HEK293 (cell line): ENCODE measurements around the gene CCDC142.

Source experiments
- EGR2 ChIP-seq: fragments of 450-650 bp; formaldehyde crosslinking; IDR thresholded peaks from 2 replicates; pipeline ENCODE4 v1.5.1; 2016; ENCODE audit warnings: low read depth, missing biosample characterization, missing genetic modification characterization
- KLF7 ChIP-seq: fragments of 450-650 bp; formaldehyde crosslinking; IDR thresholded peaks from 2 replicates; pipeline ENCODE4 v1.5.1; 2016; ENCODE audit warnings: missing biosample characterization, missing genetic modification characterization, borderline replicate concordance
- MEIS1 ChIP-seq: sonication (generic); formaldehyde crosslinking; IDR thresholded peaks from 2 replicates; pipeline ENCODE4 v1.8.1; 2022; ENCODE audit warnings: missing genetic modification reagents, mild to moderate bottlenecking, borderline replicate concordance
- OVOL3 ChIP-seq: fragments of 450-650 bp; formaldehyde crosslinking; IDR thresholded peaks from 2 replicates; pipeline ENCODE4 v1.5.1; 2016; ENCODE audit warnings: missing biosample characterization, missing genetic modification characterization
- WT1 ChIP-seq: fragments of 450-650 bp; formaldehyde crosslinking; IDR thresholded peaks from 2 replicates; pipeline ENCODE4 v1.5.1; 2016; ENCODE audit warnings: missing biosample characterization, missing genetic modification characterization
- ZNF10 ChIP-seq: fragments of 450-650 bp; formaldehyde crosslinking; IDR thresholded peaks from 2 replicates; pipeline ENCODE4 v1.5.1; 2017; ENCODE audit warnings: missing biosample characterization, missing genetic modification characterization
- ZNF16 ChIP-seq: fragments of 450-650 bp; formaldehyde crosslinking; IDR thresholded peaks from 2 replicates; pipeline ENCODE4 v1.5.1; 2016; ENCODE audit warnings: low read depth, missing biosample characterization, missing genetic modification characterization
- ZNF184 ChIP-seq: fragments of 450-650 bp; IDR thresholded peaks from 2 replicates; pipeline ENCODE4 v1.5.1; 2018; ENCODE audit warnings: missing biosample characterization, mild to moderate bottlenecking, missing genetic modification characterization
- ZNF24 ChIP-seq: fragments of 450-650 bp; formaldehyde crosslinking; IDR thresholded peaks from 2 replicates; pipeline ENCODE4 v1.5.1; 2016; ENCODE audit warnings: missing biosample characterization, missing genetic modification characterization
- ZNF248 ChIP-seq: fragments of 450-650 bp; formaldehyde crosslinking; IDR thresholded peaks from 2 replicates; pipeline ENCODE4 v1.5.1; 2017; ENCODE audit warnings: missing biosample characterization, missing genetic modification characterization
- ZNF350 ChIP-seq: fragments of 450-650 bp; formaldehyde crosslinking; IDR thresholded peaks from 2 replicates; pipeline ENCODE4 v1.5.0; 2017; ENCODE audit warnings: missing biosample characterization, mild to moderate bottlenecking, missing genetic modification characterization
- ZNF354C ChIP-seq: fragments of 450-650 bp; formaldehyde crosslinking; IDR thresholded peaks from 2 replicates; pipeline ENCODE4 v1.5.1; 2016; ENCODE audit warnings: missing biosample characterization, missing genetic modification characterization, low read depth, borderline replicate concordance
- ZNF366 ChIP-seq: fragments of 450-650 bp; formaldehyde crosslinking; conservative IDR thresholded peaks from 2 replicates; pipeline ENCODE4 v1.5.1; 2016; ENCODE audit warnings: missing biosample characterization, missing genetic modification characterization
- ZNF426 ChIP-seq: fragments of 450-650 bp; formaldehyde crosslinking; IDR thresholded peaks from 2 replicates; pipeline ENCODE4 v1.5.1; 2017; ENCODE audit warnings: missing biosample characterization, missing genetic modification characterization, mild to moderate bottlenecking, inconsistent platforms, moderate library complexity
- ZNF510 ChIP-seq: fragments of 450-650 bp; formaldehyde crosslinking; IDR thresholded peaks from 2 replicates; pipeline ENCODE4 v1.5.1; 2018; ENCODE audit warnings: mild to moderate bottlenecking, missing genetic modification characterization, missing biosample characterization; ENCODE audit not compliant: insufficient replicate concordance
- ZNF610 ChIP-seq: fragments of 450-650 bp; formaldehyde crosslinking; IDR thresholded peaks from 2 replicates; pipeline ENCODE4 v1.5.1; 2016; ENCODE audit warnings: missing biosample characterization, missing genetic modification characterization, borderline replicate concordance
- ZNF670 ChIP-seq: fragments of 450-650 bp; formaldehyde crosslinking; IDR thresholded peaks from 2 replicates; pipeline ENCODE4 v1.5.1; 2016; ENCODE audit warnings: missing biosample characterization, missing genetic modification characterization, low read depth
- ZSCAN16 ChIP-seq: fragments of 450-650 bp; formaldehyde crosslinking; IDR thresholded peaks from 2 replicates; pipeline ENCODE4 v1.5.1; 2016; ENCODE audit warnings: missing biosample characterization, missing genetic modification characterization
- TF ChIP-seq, protein P1 (sequence below): fragments of 450-650 bp; formaldehyde crosslinking; IDR thresholded peaks from 2 replicates; pipeline ENCODE4 v1.5.1; 2016; ENCODE audit warnings: missing biosample characterization, missing genetic modification characterization, low read depth
- TF ChIP-seq, protein P2 (sequence below): sonication (generic); formaldehyde crosslinking; IDR thresholded peaks from 2 replicates; pipeline ENCODE4 v1.8.1; 2022; ENCODE audit warnings: mild to moderate bottlenecking, moderate library complexity, missing genetic modification reagents
- TF ChIP-seq, protein P3 (sequence below): fragments of 450-650 bp; formaldehyde crosslinking; IDR thresholded peaks from 2 replicates; pipeline ENCODE4 v1.5.1; 2017; ENCODE audit warnings: missing biosample characterization, missing genetic modification characterization
- TF ChIP-seq, protein P4 (sequence below): fragments of 450-650 bp; formaldehyde crosslinking; IDR thresholded peaks from 2 replicates; pipeline ENCODE4 v1.5.1; 2017; ENCODE audit warnings: missing biosample characterization, missing genetic modification characterization
- TF ChIP-seq, protein P5 (sequence below): fragments of 450-650 bp; formaldehyde crosslinking; IDR thresholded peaks from 2 replicates; pipeline ENCODE4 v1.5.1; 2017; ENCODE audit warnings: missing biosample characterization, missing genetic modification characterization
- TF ChIP-seq, protein P6 (sequence below): fragments of 450-650 bp; formaldehyde crosslinking; IDR thresholded peaks from 2 replicates; pipeline ENCODE4 v1.5.1; 2016; ENCODE audit warnings: missing biosample characterization, missing genetic modification characterization
- TF ChIP-seq, protein P7 (sequence below): IDR thresholded peaks from 2 replicates; pipeline ENCODE4 v1.6.1; 2011; ENCODE audit warnings: mild to moderate bottlenecking, low read depth, low read length, borderline replicate concordance
- TF ChIP-seq, protein P8 (sequence below): fragments of 450-650 bp; formaldehyde crosslinking; IDR thresholded peaks from 2 replicates; pipeline ENCODE4 v1.5.1; 2016; ENCODE audit warnings: missing biosample characterization, missing genetic modification characterization, borderline replicate concordance

The CCDC142 gene

DNA sequence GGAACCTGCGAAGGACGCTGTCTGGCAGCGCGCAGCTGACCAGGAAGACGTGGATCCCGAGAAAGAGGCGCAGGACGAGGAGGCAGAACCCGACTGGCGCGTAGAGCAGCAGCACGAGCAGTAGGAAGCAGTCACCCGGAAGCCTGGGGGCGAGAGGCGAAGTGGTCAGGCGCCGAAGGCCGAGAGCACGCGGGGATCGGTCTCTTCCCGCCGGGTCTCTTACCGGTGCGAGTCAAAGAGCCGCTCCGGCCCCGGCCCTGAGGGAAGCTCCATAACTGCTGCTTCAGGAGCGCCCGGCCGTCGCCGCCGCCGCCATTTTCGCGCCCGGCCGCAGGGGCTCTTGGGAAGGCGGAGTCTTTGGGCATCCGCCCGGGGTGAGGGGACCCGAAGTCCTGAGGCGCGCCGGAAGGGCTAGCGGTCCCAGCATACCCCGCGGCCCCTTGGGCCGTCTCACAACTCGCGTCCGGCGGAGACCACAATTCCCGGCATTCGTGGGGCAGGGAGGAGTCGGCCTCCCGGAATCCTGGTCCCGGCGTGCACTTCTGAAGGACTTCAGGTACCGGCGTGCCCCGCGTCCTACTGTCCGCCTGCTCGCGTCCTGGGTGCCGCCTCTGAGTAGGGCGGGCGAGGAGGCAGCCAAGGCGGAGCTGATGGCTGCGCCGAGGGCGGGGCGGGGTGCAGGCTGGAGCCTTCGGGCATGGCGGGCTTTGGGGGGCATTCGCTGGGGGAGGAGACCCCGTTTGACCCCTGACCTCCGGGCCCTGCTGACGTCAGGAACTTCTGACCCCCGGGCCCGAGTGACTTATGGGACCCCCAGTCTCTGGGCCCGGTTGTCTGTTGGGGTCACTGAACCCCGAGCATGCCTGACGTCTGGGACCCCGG lies 46.8 kb upstream of the CCDC142 start, which contains the start of the genes AUP1 and HTRA2 (continued):
- TF ChIP-seq, protein P1, sequence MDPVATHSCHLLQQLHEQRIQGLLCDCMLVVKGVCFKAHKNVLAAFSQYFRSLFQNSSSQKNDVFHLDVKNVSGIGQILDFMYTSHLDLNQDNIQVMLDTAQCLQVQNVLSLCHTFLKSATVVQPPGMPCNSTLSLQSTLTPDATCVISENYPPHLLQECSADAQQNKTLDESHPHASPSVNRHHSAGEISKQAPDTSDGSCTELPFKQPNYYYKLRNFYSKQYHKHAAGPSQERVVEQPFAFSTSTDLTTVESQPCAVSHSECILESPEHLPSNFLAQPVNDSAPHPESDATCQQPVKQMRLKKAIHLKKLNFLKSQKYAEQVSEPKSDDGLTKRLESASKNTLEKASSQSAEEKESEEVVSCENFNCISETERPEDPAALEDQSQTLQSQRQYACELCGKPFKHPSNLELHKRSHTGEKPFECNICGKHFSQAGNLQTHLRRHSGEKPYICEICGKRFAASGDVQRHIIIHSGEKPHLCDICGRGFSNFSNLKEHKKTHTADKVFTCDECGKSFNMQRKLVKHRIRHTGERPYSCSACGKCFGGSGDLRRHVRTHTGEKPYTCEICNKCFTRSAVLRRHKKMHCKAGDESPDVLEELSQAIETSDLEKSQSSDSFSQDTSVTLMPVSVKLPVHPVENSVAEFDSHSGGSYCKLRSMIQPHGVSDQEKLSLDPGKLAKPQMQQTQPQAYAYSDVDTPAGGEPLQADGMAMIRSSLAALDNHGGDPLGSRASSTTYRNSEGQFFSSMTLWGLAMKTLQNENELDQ (tag by site-specific recombination), result no peak
- no peak for TF ChIP-seq ZNF24
- no peak for TF ChIP-seq ZNF10
- TF ChIP-seq KLF7 (tag by site-specific recombination), result peak; percentile 8; the same call in 1 of the 2 replicates
- TF ChIP-seq ZNF16 (tag by site-specific recombination), result no peak
- TF ChIP-seq EGR2 (tag by site-specific recombination), result no peak
- TF ChIP-seq, protein P2, sequence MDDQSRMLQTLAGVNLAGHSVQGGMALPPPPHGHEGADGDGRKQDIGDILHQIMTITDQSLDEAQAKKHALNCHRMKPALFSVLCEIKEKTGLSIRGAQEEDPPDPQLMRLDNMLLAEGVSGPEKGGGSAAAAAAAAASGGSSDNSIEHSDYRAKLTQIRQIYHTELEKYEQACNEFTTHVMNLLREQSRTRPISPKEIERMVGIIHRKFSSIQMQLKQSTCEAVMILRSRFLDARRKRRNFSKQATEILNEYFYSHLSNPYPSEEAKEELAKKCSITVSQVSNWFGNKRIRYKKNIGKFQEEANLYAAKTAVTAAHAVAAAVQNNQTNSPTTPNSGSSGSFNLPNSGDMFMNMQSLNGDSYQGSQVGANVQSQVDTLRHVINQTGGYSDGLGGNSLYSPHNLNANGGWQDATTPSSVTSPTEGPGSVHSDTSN (CRISPR knock-in tag), result no peak
- TF ChIP-seq ZNF366 (tag by site-specific recombination), result no peak
- TF ChIP-seq OVOL3, result peak; percentile 77; the same call in 1 of the 2 replicates
- TF ChIP-seq, protein P3, sequence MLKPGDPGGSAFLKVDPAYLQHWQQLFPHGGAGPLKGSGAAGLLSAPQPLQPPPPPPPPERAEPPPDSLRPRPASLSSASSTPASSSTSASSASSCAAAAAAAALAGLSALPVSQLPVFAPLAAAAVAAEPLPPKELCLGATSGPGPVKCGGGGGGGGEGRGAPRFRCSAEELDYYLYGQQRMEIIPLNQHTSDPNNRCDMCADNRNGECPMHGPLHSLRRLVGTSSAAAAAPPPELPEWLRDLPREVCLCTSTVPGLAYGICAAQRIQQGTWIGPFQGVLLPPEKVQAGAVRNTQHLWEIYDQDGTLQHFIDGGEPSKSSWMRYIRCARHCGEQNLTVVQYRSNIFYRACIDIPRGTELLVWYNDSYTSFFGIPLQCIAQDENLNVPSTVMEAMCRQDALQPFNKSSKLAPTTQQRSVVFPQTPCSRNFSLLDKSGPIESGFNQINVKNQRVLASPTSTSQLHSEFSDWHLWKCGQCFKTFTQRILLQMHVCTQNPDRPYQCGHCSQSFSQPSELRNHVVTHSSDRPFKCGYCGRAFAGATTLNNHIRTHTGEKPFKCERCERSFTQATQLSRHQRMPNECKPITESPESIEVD, result no peak
- TF ChIP-seq, protein P4, sequence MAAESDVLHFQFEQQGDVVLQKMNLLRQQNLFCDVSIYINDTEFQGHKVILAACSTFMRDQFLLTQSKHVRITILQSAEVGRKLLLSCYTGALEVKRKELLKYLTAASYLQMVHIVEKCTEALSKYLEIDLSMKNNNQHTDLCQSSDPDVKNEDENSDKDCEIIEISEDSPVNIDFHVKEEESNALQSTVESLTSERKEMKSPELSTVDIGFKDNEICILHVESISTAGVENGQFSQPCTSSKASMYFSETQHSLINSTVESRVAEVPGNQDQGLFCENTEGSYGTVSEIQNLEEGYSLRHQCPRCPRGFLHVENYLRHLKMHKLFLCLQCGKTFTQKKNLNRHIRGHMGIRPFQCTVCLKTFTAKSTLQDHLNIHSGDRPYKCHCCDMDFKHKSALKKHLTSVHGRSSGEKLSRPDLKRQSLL (tag by site-specific recombination), result no peak
- TF ChIP-seq ZSCAN16, result no peak
- TF ChIP-seq, protein P5, sequence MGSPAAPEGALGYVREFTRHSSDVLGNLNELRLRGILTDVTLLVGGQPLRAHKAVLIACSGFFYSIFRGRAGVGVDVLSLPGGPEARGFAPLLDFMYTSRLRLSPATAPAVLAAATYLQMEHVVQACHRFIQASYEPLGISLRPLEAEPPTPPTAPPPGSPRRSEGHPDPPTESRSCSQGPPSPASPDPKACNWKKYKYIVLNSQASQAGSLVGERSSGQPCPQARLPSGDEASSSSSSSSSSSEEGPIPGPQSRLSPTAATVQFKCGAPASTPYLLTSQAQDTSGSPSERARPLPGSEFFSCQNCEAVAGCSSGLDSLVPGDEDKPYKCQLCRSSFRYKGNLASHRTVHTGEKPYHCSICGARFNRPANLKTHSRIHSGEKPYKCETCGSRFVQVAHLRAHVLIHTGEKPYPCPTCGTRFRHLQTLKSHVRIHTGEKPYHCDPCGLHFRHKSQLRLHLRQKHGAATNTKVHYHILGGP (tag by site-specific recombination), result no peak
- no peak for TF ChIP-seq ZNF670 (tag by site-specific recombination)
- TF ChIP-seq, protein P6, sequence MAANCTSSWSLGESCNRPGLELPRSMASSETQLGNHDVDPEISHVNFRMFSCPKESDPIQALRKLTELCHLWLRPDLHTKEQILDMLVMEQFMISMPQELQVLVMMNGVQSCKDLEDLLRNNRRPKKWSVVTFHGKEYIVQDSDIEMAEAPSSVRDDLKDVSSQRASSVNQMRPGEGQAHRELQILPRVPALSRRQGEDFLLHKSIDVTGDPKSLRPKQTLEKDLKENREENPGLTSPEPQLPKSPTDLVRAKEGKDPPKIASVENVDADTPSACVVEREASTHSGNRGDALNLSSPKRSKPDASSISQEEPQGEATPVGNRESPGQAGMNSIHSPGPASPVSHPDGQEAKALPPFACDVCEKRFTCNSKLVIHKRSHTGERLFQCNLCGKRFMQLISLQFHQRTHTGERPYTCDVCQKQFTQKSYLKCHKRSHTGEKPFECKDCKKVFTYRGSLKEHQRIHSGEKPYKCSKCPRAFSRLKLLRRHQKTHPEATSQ (tag by site-specific recombination), result no peak
- TF ChIP-seq ZNF354C, result no peak
- TF ChIP-seq ZNF426 (tag by site-specific recombination), result no peak
- no peak for TF ChIP-seq ZNF248 (tag by site-specific recombination)
- TF ChIP-seq, protein P7, sequence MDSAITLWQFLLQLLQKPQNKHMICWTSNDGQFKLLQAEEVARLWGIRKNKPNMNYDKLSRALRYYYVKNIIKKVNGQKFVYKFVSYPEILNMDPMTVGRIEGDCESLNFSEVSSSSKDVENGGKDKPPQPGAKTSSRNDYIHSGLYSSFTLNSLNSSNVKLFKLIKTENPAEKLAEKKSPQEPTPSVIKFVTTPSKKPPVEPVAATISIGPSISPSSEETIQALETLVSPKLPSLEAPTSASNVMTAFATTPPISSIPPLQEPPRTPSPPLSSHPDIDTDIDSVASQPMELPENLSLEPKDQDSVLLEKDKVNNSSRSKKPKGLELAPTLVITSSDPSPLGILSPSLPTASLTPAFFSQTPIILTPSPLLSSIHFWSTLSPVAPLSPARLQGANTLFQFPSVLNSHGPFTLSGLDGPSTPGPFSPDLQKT, result peak; percentile 67; the same call in 1 of the 2 replicates
- peak; percentile 64 for TF ChIP-seq WT1
- TF ChIP-seq MEIS1 (CRISPR knock-in tag), result no peak
- TF ChIP-seq ZNF510 (tag by site-specific recombination), result no peak
- no peak; the same call in 1 of the 2 replicates for TF ChIP-seq ZNF610 (tag by site-specific recombination)
- TF ChIP-seq, protein P8, sequence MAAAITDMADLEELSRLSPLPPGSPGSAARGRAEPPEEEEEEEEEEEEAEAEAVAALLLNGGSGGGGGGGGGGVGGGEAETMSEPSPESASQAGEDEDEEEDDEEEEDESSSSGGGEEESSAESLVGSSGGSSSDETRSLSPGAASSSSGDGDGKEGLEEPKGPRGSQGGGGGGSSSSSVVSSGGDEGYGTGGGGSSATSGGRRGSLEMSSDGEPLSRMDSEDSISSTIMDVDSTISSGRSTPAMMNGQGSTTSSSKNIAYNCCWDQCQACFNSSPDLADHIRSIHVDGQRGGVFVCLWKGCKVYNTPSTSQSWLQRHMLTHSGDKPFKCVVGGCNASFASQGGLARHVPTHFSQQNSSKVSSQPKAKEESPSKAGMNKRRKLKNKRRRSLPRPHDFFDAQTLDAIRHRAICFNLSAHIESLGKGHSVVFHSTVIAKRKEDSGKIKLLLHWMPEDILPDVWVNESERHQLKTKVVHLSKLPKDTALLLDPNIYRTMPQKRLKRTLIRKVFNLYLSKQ (tag by site-specific recombination), result no peak
- TF ChIP-seq ZNF184 (tag by site-specific recombination), result no peak
- TF ChIP-seq ZNF350 (tag by site-specific recombination), result no peak
